GM21737 (cell line): ENCODE data around the gene NAGPA.
"Not testable (repeated sequence)": the region's sequence is repeated elsewhere in the genome, so short reads cannot be mapped to it uniquely, and the experiment has no call there.

Source experiments
- ATAC-seq: cut with Tn5 transposase; IDR thresholded peaks from one replicate; pipeline ENCODE4 v1.9.1; 2021; ENCODE audit warnings: mild to moderate bottlenecking, moderate library complexity; ENCODE audit not compliant: unreplicated experiment

NAGPA gene

GRCh38 chr16:5062051-5062450, 28.3 kb upstream of the NAGPA start:
- no peak for ATAC-seq

- no peak for ATAC-seq
Measured at GRCh38 chr16:5060073-5060641, 26.4 kb upstream of the NAGPA start.

- no peak for ATAC-seq
Measured at GRCh38 chr16:5059386-5060072, 25.8 kb upstream of the NAGPA start.

GRCh38 chr16:5058476-5058875, 24.7 kb upstream of the NAGPA start:
- ATAC-seq: no peak

- ATAC-seq: no peak
Measured at GRCh38 chr16:5056352-5056751, 22.6 kb upstream of the NAGPA start.

- ATAC-seq: no peak
Measured at GRCh38 chr16:5054876-5055865, 21.4 kb upstream of the NAGPA start.

- ATAC-seq: no peak
Measured at GRCh38 chr16:5046914-5047313, 13.2 kb upstream of the NAGPA start.

GRCh38 chr16:5045499-5046115, 11.9 kb upstream of the NAGPA start:
- ATAC-seq: no peak

GRCh38 chr16:5044581-5044980, 10.8 kb upstream of the NAGPA start:
- not testable (repeated sequence) for ATAC-seq

- no peak for ATAC-seq
Measured at GRCh38 chr16:5044011-5044540, 10.3 kb upstream of the NAGPA start.

GRCh38 chr16:5042574-5043171, 8.9 kb upstream of the NAGPA start:
- ATAC-seq: no peak

- no peak for ATAC-seq
Measured at GRCh38 chr16:5041600-5042133, 7.9 kb upstream of the NAGPA start.

- ATAC-seq: no peak
Measured at GRCh38 chr16:5040451-5040850, 6.7 kb upstream of the NAGPA start.

GRCh38 chr16:5036228-5037156, 2.8 kb upstream of the NAGPA start:
- no peak for ATAC-seq

GRCh38 chr16:5035909-5036227, 2.1 kb upstream of the NAGPA start:
- no peak for ATAC-seq

- ATAC-seq: no peak
Measured at GRCh38 chr16:5034167-5034523, 410 bp upstream of the NAGPA start.

- no peak for ATAC-seq
Measured at GRCh38 chr16:5032748-5033167, 977 bp downstream of the NAGPA start.

- no peak for ATAC-seq
Measured at GRCh38 chr16:5031601-5032000, 2.1 kb downstream of the NAGPA start.

- ATAC-seq: no peak
Measured at GRCh38 chr16:5030251-5030870, 3.4 kb downstream of the NAGPA start.
